HL-60 (cell line): ENCODE data around the gene LRMDA.

Source experiments
- DNase-seq, 2 experiments: peaks; one replicate each; pipeline ENCODE4 v3.0.0-alpha.2; 2010 to 2020; ENCODE audit warnings: low read depth in 1 of 2, low spot score in 1 of 2
- H3K27ac ChIP-seq: fragments of 250-450 bp; sonication (Bioruptor Pico); replicated peaks from 2 replicates; pipeline ENCODE4 v1.5.1; 2020; ENCODE audit warnings: mild to moderate bottlenecking, moderate library complexity
- H3K27me3 ChIP-seq: fragments of 250-450 bp; sonication (Bioruptor Pico); 2 replicates; pipeline ENCODE4 v1.5.1; 2021; ENCODE audit warnings: mild to moderate bottlenecking, moderate library complexity; ENCODE audit not compliant: insufficient read depth, poor library complexity, severe bottlenecking
- H3K4me3 ChIP-seq: replicated peaks from 2 replicates; pipeline ENCODE4 v1.5.1; 2011; ENCODE audit warnings: mild to moderate bottlenecking, control low read depth, low read length; ENCODE audit not compliant: insufficient read depth
- CTCF ChIP-seq: IDR thresholded peaks from one replicate; pipeline ENCODE4 v1.5.1; 2011; ENCODE audit warnings: low read length, control low read depth, inconsistent platforms; ENCODE audit not compliant: insufficient read depth
- GABPA ChIP-seq: IDR thresholded peaks from 2 replicates; pipeline ENCODE4 v1.6.1; 2012; ENCODE audit warnings: low read depth
- POLR2AphosphoS5 ChIP-seq: IDR thresholded peaks from 2 replicates; pipeline ENCODE4 v1.6.1; 2012; ENCODE audit warnings: low read depth
- REST ChIP-seq: IDR thresholded peaks from 2 replicates; pipeline ENCODE4 v1.6.1; 2012; ENCODE audit warnings: low read depth; ENCODE audit not compliant: insufficient replicate concordance
- SPI1 ChIP-seq: IDR thresholded peaks from 2 replicates; pipeline ENCODE4 v1.6.1; 2012; ENCODE audit warnings: low read depth, mild to moderate bottlenecking, borderline replicate concordance

Gene LRMDA

GRCh38 chr10:75868574-75868973, 437.1 kb downstream of the LRMDA start:
- no peak overlapping the region for H3K27ac ChIP-seq
- no peaks in the 10 kb centered on the region for H3K27me3 ChIP-seq
- TF ChIP-seq POLR2AphosphoS5, result no peak
- TF ChIP-seq GABPA, result no peak
- no peak for TF ChIP-seq REST
- TF ChIP-seq SPI1, result no peak
- no peak for TF ChIP-seq CTCF
- DNase-seq, result no peak
- no peak overlapping the region for H3K4me3 ChIP-seq

- DNase-seq, result no peak
- H3K27me3 ChIP-seq, result no peaks in the 10 kb centered on the region
- TF ChIP-seq SPI1 (no peak), POLR2AphosphoS5 (no peak)
- H3K27ac ChIP-seq, result no peak overlapping the region
- no peak overlapping the region for H3K4me3 ChIP-seq
These were observed 438.7 kb downstream of the LRMDA start for GRCh38 chr10:75870039-75870645.

- no peak overlapping the region for H3K4me3 ChIP-seq
- no peak for TF ChIP-seq GABPA
- no peak for TF ChIP-seq CTCF
- TF ChIP-seq POLR2AphosphoS5, result no peak
- no peak for TF ChIP-seq REST
- TF ChIP-seq SPI1, result no peak
- H3K27me3 ChIP-seq, result no peaks in the 10 kb centered on the region
- H3K27ac ChIP-seq, result no peak overlapping the region
- DNase-seq, result no peak
These were observed 444.3 kb downstream of the LRMDA start for GRCh38 chr10:75875740-75876139.

- H3K27ac ChIP-seq, result no peak overlapping the region
- TF ChIP-seq GABPA, result no peak
- no peak for TF ChIP-seq SPI1
- no peak for TF ChIP-seq REST
- no peak for TF ChIP-seq CTCF
- TF ChIP-seq POLR2AphosphoS5, result no peak
- no peak overlapping the region for H3K4me3 ChIP-seq
- H3K27me3 ChIP-seq, result no peaks in the 10 kb centered on the region
- DNase-seq, result no peak
These were observed 445.3 kb downstream of the LRMDA start for GRCh38 chr10:75876710-75877109.
